BLaER1 (cell line): ENCODE measurements around the gene GLYR1.

Experiments used
- H3K27ac ChIP-seq: shearing (Covaris generic); formaldehyde crosslinking; 2 replicates; pipeline ENCODE4 v1.8.1; 2022
- H3K27me3 ChIP-seq: shearing (Covaris generic); formaldehyde crosslinking; 2 replicates; pipeline ENCODE4 v1.8.1; 2022
- H3K36me3 ChIP-seq: shearing (Covaris generic); formaldehyde crosslinking; 2 replicates; pipeline ENCODE4 v1.8.1; 2022
- H3K4me1 ChIP-seq: shearing (Covaris generic); formaldehyde crosslinking; 2 replicates; pipeline ENCODE4 v1.8.1; 2022
- H3K4me2 ChIP-seq: shearing (Covaris generic); formaldehyde crosslinking; 2 replicates; pipeline ENCODE4 v1.8.1; 2022
- H3K4me3 ChIP-seq: shearing (Covaris generic); formaldehyde crosslinking; 2 replicates; pipeline ENCODE4 v1.8.1; 2022
- H3K9ac ChIP-seq: shearing (Covaris generic); formaldehyde crosslinking; 2 replicates; pipeline ENCODE4 v1.8.1; 2022
- H3K9me3 ChIP-seq: shearing (Covaris generic); formaldehyde crosslinking; 2 replicates; pipeline ENCODE4 v1.8.1; 2022
- H4K20me1 ChIP-seq: shearing (Covaris generic); formaldehyde crosslinking; 2 replicates; pipeline ENCODE4 v1.8.1; 2022
- Cebpa-rat ChIP-seq: shearing (Covaris generic); IDR thresholded peaks from 2 replicates; pipeline ENCODE4 v1.8.1; 2022

The GLYR1 gene

GRCh38 chr16:4783951-4784336 is 63.1 kb downstream of the GLYR1 start:
- Histone ChIP-seq H3K4me2 (peak overlapping the region; percentile 44), H3K9me3 (no peaks in the 10 kb centered on the region), H3K4me3 (no peak overlapping the region), H4K20me1 (no peaks in the 10 kb centered on the region), H3K27me3 (no peaks in the 10 kb centered on the region), H3K9ac (no peak overlapping the region), H3K4me1 (peaks cover 38% of the 10 kb centered on the region), H3K36me3 (no peaks in the 10 kb centered on the region), H3K27ac (no peak overlapping the region)
- TF ChIP-seq Cebpa-rat = no peak

DNA sequence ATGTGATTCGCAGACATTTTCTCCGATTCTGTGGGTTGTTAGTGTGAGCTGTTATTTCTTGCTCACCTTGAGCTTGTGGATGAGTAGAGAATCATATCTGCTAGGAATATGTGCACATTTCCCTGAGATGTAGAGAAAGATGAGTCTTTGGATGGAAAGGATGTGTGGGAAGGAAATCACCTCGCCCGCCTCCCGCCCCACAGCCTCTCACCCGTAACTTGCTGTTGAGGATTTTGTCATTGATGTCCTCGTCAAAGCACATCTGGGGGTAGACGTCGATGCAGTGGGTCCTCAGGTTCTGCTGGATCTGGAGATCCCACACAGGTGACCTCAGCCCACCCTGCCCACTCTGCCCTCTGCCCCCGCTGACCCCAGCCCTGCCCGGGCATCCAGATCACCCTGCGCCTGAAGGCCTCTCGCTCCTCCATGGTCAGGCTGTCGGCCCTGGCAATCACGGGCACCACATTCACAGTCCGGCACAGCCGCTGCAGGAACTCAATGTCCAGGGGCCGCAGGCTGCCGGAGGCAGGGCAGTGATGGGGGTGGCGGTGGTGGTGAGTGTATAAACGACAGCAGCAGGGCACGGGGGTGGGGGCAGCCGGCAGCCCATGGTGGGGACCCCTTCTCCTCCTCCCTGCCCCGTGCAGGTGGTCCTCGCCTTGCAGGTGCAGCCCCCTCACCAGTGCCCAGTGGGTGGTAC is 63.7 kb downstream of the GLYR1 start:
- no peaks in the 10 kb centered on the region for H3K27me3 ChIP-seq
- peak overlapping the region; percentile 44 for H3K4me2 ChIP-seq
- no peaks in the 10 kb centered on the region for H3K36me3 ChIP-seq
- peaks cover 32% of the 10 kb centered on the region for H3K4me1 ChIP-seq
- H4K20me1 ChIP-seq = no peaks in the 10 kb centered on the region
- H3K4me3 ChIP-seq = no peak overlapping the region
- no peaks in the 10 kb centered on the region for H3K9me3 ChIP-seq
- no peak for TF ChIP-seq Cebpa-rat
- no peak overlapping the region for H3K27ac ChIP-seq
- no peak overlapping the region for H3K9ac ChIP-seq

DNA sequence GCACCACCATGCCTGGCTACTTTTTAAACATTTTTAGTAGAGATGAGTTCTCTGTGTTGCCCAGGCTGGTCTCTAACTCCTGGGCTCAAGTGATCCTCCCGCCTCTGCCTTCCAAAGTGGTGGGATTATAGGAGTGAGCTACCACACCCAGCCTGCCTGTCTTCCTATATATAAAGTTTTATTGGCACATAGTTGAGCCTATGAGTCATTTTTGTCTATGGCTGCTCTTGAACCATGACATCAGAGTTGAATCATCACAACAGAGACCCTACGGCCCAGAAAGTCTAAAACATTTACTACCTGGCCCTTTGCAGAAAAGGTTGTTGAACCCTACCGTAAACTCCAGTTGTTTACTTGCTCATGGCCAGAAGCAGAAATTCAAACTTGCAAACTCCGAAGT is 66.9 kb downstream of the GLYR1 start:
- TF ChIP-seq Cebpa-rat = no peak
- Histone ChIP-seq H3K9me3 (no peaks in the 10 kb centered on the region), H3K4me3 (no peak overlapping the region), H3K27ac (no peak overlapping the region), H3K4me2 (no peak overlapping the region), H3K9ac (no peak overlapping the region), H4K20me1 (no peaks in the 10 kb centered on the region), H3K36me3 (no peaks in the 10 kb centered on the region), H3K4me1 (peaks cover 23% of the 10 kb centered on the region), H3K27me3 (no peaks in the 10 kb centered on the region)

- H3K4me1 ChIP-seq = peaks cover 7% of the 10 kb centered on the region
- H4K20me1 ChIP-seq = no peaks in the 10 kb centered on the region
- no peak for TF ChIP-seq Cebpa-rat
- no peak overlapping the region for H3K27ac ChIP-seq
- H3K9ac ChIP-seq = no peak overlapping the region
- H3K4me2 ChIP-seq = no peak overlapping the region
- no peak overlapping the region for H3K4me3 ChIP-seq
- no peaks in the 10 kb centered on the region for H3K36me3 ChIP-seq
- H3K27me3 ChIP-seq = no peaks in the 10 kb centered on the region
- no peaks in the 10 kb centered on the region for H3K9me3 ChIP-seq
Observed at GRCh38 chr16:4778050-4778392, 69.1 kb downstream of the GLYR1 start.

- no peak overlapping the region for H3K9ac ChIP-seq
- H3K4me3 ChIP-seq = no peak overlapping the region
- H3K4me2 ChIP-seq = no peak overlapping the region
- no peaks in the 10 kb centered on the region for H3K9me3 ChIP-seq
- no peaks in the 10 kb centered on the region for H4K20me1 ChIP-seq
- no peaks in the 10 kb centered on the region for H3K27me3 ChIP-seq
- no peak overlapping the region for H3K27ac ChIP-seq
- TF ChIP-seq Cebpa-rat = no peak
- no peaks in the 10 kb centered on the region for H3K36me3 ChIP-seq
- H3K4me1 ChIP-seq = 0 out of 2 replicates have a peak, but pooled peaks cover 2% of the 10 kb centered on the region
Observed at GRCh38 chr16:4777339-4778049, 69.6 kb downstream of the GLYR1 start.

- no peaks in the 10 kb centered on the region for H3K9me3 ChIP-seq
- H3K27me3 ChIP-seq = no peaks in the 10 kb centered on the region
- H3K36me3 ChIP-seq = no peaks in the 10 kb centered on the region
- no peaks in the 10 kb centered on the region for H3K4me1 ChIP-seq
- no peak overlapping the region for H3K9ac ChIP-seq
- no peak for TF ChIP-seq Cebpa-rat
- H3K27ac ChIP-seq = no peak overlapping the region
- H3K4me3 ChIP-seq = no peak overlapping the region
- H4K20me1 ChIP-seq = no peaks in the 10 kb centered on the region
- H3K4me2 ChIP-seq = no peak overlapping the region
Observed at GRCh38 chr16:4776141-4776705, 70.9 kb downstream of the GLYR1 start.

GRCh38 chr16:4775005-4775404 is 72.1 kb downstream of the GLYR1 start:
- Histone ChIP-seq H3K9me3 (no peaks in the 10 kb centered on the region), H3K27me3 (no peaks in the 10 kb centered on the region), H3K4me1 (no peaks in the 10 kb centered on the region), H3K4me2 (no peak overlapping the region), H3K27ac (no peak overlapping the region), H3K4me3 (no peak overlapping the region), H4K20me1 (no peaks in the 10 kb centered on the region), H3K36me3 (no peaks in the 10 kb centered on the region), H3K9ac (no peak overlapping the region)
- no peak for TF ChIP-seq Cebpa-rat

- no peaks in the 10 kb centered on the region for H3K27me3 ChIP-seq
Observed at GRCh38 chr16:4772351-4772750, 74.7 kb downstream of the GLYR1 start.

GRCh38 chr16:4771646-4772045 is 75.4 kb downstream of the GLYR1 start:
- Histone ChIP-seq H3K27ac (no peak overlapping the region), H3K4me2 (no peak overlapping the region), H3K36me3 (no peaks in the 10 kb centered on the region), H3K9ac (no peak overlapping the region), H3K27me3 (no peaks in the 10 kb centered on the region), H3K9me3 (no peaks in the 10 kb centered on the region), H3K4me3 (no peak overlapping the region), H4K20me1 (no peaks in the 10 kb centered on the region), H3K4me1 (peaks cover 13% of the 10 kb centered on the region)
- no peak for TF ChIP-seq Cebpa-rat

More at GRCh38 chr16:4772351-4772750, 74.7 kb downstream of the GLYR1 start:
- Histone ChIP-seq H3K4me1 (peaks cover 12% of the 10 kb centered on the region), H3K9ac (no peak overlapping the region), H4K20me1 (no peaks in the 10 kb centered on the region), H3K9me3 (no peaks in the 10 kb centered on the region), H3K27ac (no peak overlapping the region), H3K4me3 (no peak overlapping the region), H3K36me3 (no peaks in the 10 kb centered on the region), H3K4me2 (no peak overlapping the region)
- no peak for TF ChIP-seq Cebpa-rat

DNA sequence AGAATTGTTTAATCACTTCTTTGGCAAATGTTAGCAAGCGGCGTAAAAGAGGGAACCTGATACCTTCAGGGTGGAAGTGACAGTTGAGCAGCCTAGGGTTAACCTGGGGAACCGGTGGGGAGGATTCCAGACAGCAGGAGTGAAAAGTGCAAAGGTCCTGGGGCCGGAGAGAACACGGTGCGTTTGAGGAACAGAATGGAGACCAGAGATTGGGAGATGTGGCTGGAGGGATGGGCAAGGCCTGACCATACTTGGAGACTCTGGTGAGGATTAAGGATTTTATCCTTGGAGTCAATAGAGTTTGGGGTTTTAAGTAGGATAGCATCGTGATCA is 77.8 kb downstream of the GLYR1 start:
- Histone ChIP-seq H3K9me3 (no peaks in the 10 kb centered on the region), H3K4me2 (no peak overlapping the region; the same call in 1 of the 2 replicates), H3K27ac (no peak overlapping the region), H3K27me3 (no peaks in the 10 kb centered on the region), H3K4me1 (peaks cover 31% of the 10 kb centered on the region), H4K20me1 (peaks cover 14% of the 10 kb centered on the region; the same call in 1 of the 2 replicates), H3K4me3 (peak overlapping the region; percentile 63; the same call in 1 of the 2 replicates), H3K9ac (no peak overlapping the region), H3K36me3 (peaks cover 13% of the 10 kb centered on the region)
- TF ChIP-seq Cebpa-rat = no peak
